Measurements from ENCODE around the gene HLA-DOA.

The HLA-DOA gene

GRCh38 chr6:33015798-33016197 lies 6.4 kb upstream of the HLA-DOA start:
- DNase-seq = no peak

GRCh38 chr6:33014841-33015634 lies 5.6 kb upstream of the HLA-DOA start:
- DNase-seq = peak; percentile 92

- no peak for DNase-seq
Observed at GRCh38 chr6:33013608-33014007, 4.2 kb upstream of the HLA-DOA start.

- no peak for DNase-seq
Observed at GRCh38 chr6:33010356-33010755, 965 bp upstream of the HLA-DOA start.

- DNase-seq = no peak
Observed at GRCh38 chr6:33007831-33008400, 1.5 kb downstream of the HLA-DOA start.

- DNase-seq = no peak
Observed at GRCh38 chr6:33004940-33005339, 4.5 kb downstream of the HLA-DOA start.

- no peak for DNase-seq
Observed at GRCh38 chr6:33001685-33002084, 7.7 kb downstream of the HLA-DOA start.

- no peak for DNase-seq
Observed at GRCh38 chr6:33000055-33000454, 9.3 kb downstream of the HLA-DOA start.

- DNase-seq = no peak
Observed at GRCh38 chr6:32995448-32995847, 13.9 kb downstream of the HLA-DOA start.

GRCh38 chr6:32993363-32993973 lies 15.9 kb downstream of the HLA-DOA start:
- DNase-seq = no peak

GRCh38 chr6:32991972-32992371 lies 17.4 kb downstream of the HLA-DOA start:
- DNase-seq = no peak

- DNase-seq = no peak
Observed at GRCh38 chr6:32989368-32989767, 20.0 kb downstream of the HLA-DOA start.

- peak; percentile 87 for DNase-seq
Observed at GRCh38 chr6:32984622-32985389, 24.6 kb downstream of the HLA-DOA start.

- no peak for DNase-seq
Observed at GRCh38 chr6:32983964-32984621, 25.3 kb downstream of the HLA-DOA start.

GRCh38 chr6:32983493-32983848 lies 25.9 kb downstream of the HLA-DOA start:
- no peak for DNase-seq

GRCh38 chr6:32982702-32983492 lies 26.5 kb downstream of the HLA-DOA start:
- DNase-seq = no peak

GRCh38 chr6:32982084-32982701 lies 27.2 kb downstream of the HLA-DOA start:
- peak; percentile 49 for DNase-seq

GRCh38 chr6:32980488-32981038 lies 28.8 kb downstream of the HLA-DOA start:
- DNase-seq = no peak

- no peak for DNase-seq
Observed at GRCh38 chr6:32979720-32980487, 29.5 kb downstream of the HLA-DOA start.

GRCh38 chr6:32977953-32978324 lies 31.5 kb downstream of the HLA-DOA start:
- no peak for DNase-seq

Measured in NCI-H748 treated with DMSO at 0.1 percent for 48 hours (cell line).